Activated CD4-positive, alpha-beta T cell treated with anti-CD3 and anti-CD28 coated beads, Interleukin-2, amount 50 U/mL, for 48 hours (primary cell): ENCODE results near the gene DNASE1.
"Not testable (repeated sequence)": the region's sequence is repeated elsewhere in the genome, so short reads cannot be mapped to it uniquely, and the experiment has no call there.

Source experiments
- DNase-seq, 2 experiments: peaks; one replicate each; pipeline ENCODE4 v3.0.0-alpha.2; 2020

Gene DNASE1

GRCh38 chr16:3654249-3654991 is at the start of gene DNASE1:
TSS of gene DNASE1 (plus strand) at chr16:3654691. CDS start at chr16:3655374, 683 bp downstream.
- peak; percentile 58 to 71 for DNase-seq

GRCh38 chr16:3606441-3606840 is 48.0 kb upstream of the DNASE1 start:
- DNase-seq, result no peak

DNA sequence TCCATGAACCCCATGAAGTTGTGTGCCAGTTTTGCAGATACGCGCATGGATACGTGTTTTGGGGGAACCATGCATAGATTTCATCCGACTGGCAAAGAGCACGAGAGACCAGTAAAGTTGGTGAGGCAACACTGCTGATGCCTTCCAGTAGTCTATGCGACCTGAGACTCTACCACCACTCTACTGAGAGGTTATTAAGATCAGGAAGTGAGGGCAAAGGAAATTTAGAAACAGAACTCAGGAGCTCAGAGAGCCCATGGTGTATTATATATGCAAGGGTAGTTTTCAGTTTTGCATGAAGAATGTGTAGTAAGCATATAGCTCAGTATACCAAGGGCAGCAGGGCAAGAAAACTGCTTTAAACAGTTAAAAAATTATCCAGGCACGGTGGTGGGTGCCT is 47.3 kb upstream of the DNASE1 start:
- DNase-seq, result no peak

DNA sequence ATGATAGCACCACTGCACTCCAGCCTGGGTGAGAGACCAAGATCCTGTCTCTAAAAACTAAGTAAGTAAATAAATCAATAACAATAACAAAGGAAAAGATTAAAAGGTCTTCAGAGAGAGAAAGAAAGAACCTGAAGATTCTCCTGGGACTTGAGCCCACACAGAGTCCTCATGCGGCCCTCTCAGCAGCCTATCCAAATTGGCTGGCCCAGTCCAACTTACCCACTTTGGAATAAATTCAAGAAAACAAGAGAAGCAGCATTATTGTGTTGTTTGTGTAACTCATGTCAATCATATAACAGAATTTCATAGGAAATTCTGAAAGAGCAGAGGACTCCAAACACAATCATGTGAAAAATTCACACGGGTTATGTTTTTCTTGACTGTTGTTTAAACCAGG is 46.9 kb upstream of the DNASE1 start:
- DNase-seq, result no peak

DNA sequence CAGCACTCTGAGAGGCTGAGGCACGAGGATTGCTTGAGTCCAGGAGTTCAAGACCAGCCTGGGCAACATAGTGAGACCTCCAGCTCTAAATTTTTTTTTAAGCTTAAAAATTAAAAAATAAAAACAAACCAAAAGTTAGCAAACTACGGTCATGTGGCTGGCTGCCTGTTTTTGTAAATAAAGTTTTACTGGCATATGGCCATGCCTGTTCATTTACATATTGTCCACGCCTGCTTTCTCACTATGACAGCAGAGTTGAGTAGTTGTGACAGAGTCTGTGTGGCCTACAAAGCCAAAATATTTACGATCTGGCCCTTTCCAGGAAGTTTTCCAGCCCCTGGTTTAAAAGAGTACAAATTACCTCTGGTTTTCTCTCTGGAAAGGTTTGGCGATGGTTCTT is 46.4 kb upstream of the DNASE1 start:
- DNase-seq, result no peak

- not testable (repeated sequence) for DNase-seq
Observed at GRCh38 chr16:3608976-3609375, 45.5 kb upstream of the DNASE1 start.

DNA sequence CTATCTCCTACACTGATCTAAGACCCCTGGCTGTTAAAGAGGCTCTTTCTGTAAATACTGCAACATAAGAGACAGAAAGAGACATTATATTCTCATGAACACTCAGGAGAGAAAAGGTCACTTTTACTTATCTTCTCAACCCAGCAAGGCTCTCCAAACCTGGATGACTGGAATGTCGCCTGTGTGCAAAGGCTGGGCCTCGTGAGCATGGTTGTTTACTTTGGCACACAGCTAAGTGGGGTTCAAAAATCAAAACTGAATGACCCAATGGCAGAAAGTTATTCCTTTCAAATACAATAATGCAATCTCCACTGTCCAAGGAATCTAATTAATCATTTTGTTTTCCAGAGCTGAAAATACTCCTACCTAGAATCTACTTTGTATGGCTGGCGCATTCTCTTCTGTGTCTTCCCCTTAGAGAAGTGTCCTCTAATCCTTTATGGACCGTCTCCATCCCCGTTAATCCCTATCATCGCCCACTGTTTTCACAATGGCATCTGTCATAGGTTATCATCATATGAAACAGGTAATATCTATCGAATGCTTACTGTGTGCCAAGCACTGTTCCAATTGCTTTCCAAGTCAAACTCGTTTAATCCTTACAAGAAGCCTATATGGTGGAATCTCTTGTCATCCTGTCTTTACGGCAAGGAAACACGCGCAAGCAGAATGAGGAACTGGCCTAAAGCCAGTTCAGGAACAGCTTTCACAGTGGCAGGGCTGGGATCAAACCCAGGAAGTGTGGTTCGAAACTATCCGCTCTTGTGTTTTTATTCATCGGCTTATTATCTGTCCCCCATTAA is 44.4 kb upstream of the DNASE1 start:
- DNase-seq, result no peak

GRCh38 chr16:3610698-3611145 is 43.8 kb upstream of the DNASE1 start:
- no peak for DNase-seq

DNA sequence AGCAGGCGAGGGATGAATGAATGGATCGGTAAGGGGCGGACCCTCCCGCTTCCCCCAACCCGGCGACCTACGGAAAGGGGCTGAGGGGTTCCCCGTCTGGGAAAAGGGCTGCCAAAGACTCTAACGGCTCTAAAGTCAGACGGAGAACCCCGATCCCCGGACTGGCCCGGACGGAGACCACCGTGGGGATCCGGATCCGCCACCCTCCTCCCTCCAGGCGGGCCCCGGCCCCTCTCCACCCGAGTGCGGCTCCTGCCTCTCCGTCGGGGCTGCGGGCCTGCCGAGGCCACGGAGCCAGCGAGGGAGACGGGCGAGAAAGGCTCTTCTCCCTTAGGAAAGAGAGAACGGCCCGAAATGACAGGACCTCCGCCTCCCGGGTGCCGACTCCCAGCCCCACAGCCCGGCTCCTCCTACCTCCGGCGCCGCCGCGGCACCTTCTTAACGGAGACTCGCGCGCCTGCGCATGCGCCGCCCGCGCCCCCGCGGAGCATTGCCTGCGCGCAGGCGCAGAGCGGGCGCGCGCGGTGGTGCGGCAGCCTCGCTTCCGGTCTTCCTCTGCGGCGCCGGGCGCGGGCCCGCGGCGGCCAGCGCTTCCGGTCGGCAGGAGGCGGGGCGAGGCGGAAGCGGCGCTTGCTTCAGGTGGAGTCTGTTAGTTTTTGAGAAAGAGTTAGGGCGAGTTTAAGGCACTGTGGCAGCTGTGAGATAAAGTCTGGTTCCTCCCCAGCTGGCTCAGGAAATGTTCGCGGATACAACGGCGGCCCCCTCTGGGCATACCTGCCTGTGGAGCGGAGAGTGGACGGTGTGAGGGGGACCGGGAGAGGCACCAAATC is 43.1 kb upstream of the DNASE1 start, which contains the start of gene SLX4:
Gene SLX4 (minus strand): TSS at position 461 of the 830 bp plus-strand sequence. CDS start 2,642 bp downstream, outside the sequence.
- DNase-seq, result peak; percentile 84 to 89

GRCh38 chr16:3612510-3613466 is 41.7 kb upstream of the DNASE1 start:
- no peak for DNase-seq

GRCh38 chr16:3618769-3619141 is 35.7 kb upstream of the DNASE1 start:
- no peak for DNase-seq

DNA sequence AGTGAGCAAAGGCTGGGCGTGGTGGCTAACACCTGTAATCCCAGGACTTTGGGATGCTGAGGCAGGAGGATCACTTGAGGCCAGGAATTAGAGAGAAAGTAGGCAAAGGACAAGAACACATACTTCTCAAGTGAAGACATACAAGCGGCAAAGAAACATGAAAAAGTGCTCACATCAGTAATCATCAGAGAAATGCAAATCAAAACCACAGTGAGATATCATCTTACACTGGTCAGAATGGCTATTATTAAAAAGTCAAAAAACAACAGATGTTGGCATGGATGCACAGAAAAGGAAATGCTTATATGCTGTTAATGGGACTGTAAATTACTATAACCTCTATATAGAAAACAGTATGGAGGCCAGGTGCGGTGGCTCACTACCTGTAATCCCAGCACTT is 30.8 kb upstream of the DNASE1 start:
- no peak for DNase-seq

- no peak for DNase-seq
Observed at GRCh38 chr16:3625331-3625730, 29.2 kb upstream of the DNASE1 start.

GRCh38 chr16:3625911-3626732 is 28.4 kb upstream of the DNASE1 start:
- no peak for DNase-seq

GRCh38 chr16:3637371-3637923 is 17.0 kb upstream of the DNASE1 start:
- DNase-seq, result peak; percentile 31 to 36

DNA sequence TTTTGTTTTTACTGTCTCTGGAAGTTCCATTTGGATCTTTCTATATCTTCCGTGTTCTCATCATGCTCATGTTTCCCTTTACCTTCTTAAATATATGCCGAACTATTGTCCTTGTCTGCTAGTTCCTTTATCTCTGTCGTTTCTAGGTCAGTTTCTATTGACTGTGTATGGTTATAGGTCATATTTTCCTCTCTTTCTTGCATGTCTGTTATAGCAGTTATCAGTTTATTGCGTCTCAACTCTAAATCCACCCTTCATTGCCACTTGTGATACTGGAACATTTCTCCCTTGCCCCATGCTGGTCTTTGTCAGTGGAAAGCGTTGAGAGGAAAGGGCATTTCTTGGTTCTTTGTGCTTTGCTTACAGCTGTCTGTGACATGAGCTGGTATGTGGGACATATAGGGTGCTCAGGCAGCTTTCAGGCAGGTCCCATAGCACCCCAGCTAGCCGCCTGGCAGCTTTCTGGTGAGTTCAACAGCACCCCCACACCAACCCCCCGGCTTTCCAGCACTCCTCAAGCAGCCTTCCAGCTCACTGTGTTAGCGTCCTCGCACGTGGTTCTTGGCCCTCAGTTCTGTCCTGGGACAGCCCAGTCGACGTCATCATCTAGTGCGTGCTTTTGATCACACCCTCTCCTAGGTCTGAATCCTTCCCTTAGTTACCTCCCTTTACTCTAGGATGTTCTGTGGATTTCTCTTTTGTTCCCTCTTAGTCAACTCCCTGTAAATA is 15.4 kb upstream of the DNASE1 start:
- DNase-seq, result no peak

DNA sequence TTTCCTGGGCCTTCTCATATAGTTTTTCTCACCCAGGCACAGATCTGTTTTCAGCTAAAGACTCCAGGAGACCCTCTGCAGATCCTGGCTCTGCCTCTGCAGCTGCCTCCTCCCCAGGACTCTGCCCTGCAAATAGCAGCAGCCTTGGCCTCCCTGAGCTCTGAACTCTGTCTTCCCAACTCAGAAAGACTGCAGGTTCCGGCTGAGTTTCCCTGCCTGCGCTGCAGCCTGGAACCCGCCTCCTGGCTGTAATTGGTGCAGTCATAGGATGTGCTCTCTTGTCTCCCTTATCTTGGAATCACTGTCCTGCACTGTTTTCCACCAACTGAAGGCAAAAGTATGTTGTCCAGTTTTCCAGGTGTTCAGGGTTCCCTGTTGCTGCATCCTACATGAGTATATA is 14.3 kb upstream of the DNASE1 start:
- no peak for DNase-seq

- no peak for DNase-seq
Observed at GRCh38 chr16:3640632-3641501, 13.6 kb upstream of the DNASE1 start.
